IPS DF 4.7 (cell line): Measurements from ENCODE around the gene PRKAR1A.
"Not testable (repeated sequence)": the region's sequence is repeated elsewhere in the genome, so short reads cannot be mapped to it uniquely, and the experiment has no call there.

ENCODE experiments used
- DNase-seq: peaks from one replicate; pipeline ENCODE4 v3.0.0-alpha.2; 2013; ENCODE audit warnings: low spot score; ENCODE audit errors: extremely low read depth

Gene PRKAR1A

DNA sequence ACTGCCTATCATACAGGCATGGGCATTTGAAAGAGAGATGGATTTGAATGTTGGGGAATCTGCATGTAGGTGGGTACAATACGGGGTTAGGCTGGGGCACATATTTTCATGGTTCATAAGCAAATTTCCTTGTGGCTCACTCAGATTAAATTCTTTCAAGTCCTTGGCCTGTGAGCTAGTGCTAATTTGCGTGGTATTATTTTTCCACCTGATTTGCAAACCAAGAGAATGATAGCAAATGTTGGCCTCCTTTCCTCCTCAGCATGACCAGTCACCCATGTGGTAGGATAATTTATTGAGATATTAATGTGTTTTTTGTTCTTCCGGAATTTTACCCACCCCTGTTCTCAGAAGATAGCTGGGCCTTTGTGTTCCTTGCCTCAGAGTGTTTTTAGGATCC lies 66.0 kb downstream of the PRKAR1A start:
- DNase-seq: no peak

- no peak for DNase-seq
Measured at GRCh38 chr17:68579194-68579927, 67.1 kb downstream of the PRKAR1A start.

DNA sequence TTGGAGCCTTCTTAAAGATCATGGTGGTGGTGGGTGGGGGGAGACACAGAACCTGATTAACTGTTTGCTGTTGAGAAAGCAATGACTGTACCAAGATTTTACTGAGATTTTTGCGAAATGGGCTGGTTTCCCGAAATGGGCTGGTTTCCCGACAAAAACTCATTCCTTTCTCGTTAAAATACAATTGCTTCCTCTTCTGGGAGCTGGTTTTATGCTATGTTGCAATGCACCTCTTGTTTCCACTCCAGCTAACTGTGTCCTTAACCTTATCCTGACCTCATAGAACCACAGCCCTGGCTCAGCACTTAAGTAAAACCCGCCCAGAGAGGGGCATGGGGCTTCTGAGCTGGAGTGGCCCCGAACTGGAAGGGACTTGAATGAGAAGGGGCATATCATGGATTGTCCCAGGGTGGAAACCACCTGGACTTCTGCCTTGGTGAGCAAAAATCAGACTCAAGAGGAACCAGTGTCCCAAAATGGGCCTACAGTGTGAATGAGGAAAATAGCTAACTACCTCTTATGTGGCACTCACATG lies 68.1 kb downstream of the PRKAR1A start:
- no peak for DNase-seq

DNA sequence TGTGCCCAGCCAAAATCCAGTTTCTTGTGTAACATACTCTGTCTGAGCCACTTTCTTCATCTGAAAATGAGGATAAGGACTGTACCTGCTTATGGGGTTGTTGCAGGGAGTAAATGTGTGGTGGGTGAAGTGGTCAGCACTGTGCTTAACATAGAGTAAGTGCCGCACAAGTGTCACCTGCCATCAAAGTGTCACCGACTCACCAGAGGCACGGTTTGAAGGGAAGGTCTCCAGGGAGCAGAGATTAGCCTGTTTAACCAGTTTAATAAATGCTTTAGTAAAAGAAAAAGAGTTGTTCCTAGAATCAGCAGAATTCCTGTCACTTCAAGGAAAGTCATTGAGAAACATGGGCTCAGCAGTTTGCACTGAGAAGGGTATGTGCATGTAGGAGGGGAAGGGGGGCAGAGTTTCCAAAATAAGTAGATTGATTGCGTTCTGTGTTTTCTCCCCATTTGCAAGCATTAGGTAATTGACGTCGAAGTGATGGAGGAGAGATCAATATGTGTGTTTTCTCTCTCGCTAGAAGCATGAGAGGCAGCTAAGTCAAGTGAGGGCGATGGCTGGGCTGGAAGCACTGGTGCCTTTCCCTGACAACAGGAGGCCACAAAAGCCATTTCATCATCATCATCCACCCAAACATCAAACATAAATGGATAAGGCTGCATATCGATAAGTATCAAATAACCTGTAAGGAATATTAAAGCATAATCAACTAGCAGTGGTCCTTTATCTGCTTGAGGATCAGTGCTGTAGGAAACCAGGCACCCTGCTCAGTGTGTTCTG lies 69.8 kb downstream of the PRKAR1A start:
- no peak for DNase-seq

- not testable (repeated sequence) for DNase-seq
Measured at GRCh38 chr17:68582867-68583266, 70.6 kb downstream of the PRKAR1A start.

DNA sequence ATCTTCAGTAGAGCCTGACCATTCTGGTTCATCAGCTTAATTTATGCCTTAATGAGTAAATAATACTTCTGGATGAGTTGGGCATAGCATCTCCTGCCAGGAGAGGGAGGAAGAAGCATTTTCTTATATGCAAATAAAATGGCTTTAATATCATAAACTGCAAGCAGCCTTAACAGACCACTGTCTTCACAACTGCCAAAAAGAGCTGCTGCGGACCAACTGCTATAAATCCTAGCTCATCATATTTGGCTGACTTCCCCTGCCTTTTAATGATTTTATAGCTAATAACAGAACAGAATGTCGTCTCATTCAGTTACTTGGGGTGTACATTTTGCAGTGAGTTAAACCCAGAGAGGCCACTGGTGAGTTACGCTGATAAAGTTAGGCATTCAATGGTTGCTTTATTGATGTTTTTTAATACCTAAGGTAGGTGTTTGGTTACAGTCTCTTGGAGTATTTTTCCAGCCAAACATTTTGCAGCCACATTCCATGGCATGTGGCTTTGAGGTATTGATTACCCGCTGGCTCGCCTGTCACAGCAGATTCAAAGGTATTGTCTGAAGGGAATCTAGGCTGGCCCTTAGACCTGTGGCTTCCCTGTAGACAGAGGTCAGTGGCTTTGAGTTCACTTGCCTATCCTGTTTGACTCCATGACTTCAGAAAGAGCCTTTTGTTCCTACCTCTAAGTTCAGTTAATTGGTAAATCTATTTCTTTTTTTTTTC lies 72.5 kb downstream of the PRKAR1A start:
- DNase-seq: no peak

DNA sequence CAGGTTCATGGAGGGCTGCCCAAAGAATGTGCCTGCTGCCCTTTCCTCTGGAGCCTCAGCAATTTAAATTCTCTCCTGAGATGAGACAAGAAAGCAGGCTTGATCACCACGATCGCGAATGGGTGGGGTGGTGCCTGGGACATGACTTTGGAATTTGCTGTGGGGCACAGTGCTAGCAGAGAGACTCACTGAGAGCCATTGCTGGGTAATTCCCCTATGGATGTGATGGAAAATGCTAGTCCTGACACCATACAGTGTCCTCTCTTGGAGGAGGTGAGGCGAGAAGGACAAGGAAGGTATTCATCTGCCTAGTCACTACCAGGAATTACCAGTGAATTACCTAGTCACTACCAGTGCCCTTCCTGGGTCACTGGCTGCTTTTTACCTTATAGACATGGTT lies 73.4 kb downstream of the PRKAR1A start:
- no peak for DNase-seq

DNA sequence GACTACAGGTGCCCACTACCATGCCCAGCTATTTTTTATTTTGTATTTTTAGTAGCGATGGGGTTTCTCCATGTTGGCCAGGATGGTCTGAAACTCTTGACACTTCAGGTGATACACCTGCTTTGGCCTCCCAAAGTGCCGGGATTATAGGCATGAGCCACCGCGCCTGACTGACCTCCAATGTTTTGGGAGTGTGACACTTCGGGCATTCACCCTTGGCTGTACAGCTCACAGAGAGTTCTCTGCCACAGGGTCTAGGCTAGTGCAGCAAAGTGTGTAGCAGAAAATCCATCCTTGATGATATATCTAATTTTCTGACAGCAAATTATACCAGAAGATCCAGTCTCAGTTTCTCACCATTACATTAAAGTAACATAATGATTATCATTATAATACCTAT lies 74.8 kb downstream of the PRKAR1A start:
- DNase-seq: no peak

DNA sequence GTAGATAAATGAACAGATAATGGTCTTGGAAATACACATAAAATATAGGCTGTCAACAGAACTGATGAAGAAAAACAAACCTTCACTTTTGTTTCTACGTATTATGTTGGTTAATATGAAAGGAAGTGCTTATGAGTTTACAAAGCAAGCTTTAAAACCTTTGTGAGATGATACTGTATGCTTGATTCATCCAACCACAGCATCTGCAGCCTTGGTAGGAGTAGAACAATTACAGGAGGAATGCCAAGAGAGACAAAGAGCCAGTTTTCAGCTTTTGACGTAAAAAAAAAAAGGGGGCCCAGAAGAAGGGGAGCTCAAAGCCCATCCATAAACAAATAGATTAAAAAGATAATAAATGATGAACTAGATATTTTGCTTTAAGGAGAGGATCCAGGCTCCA lies 75.6 kb downstream of the PRKAR1A start:
- no peak for DNase-seq

GRCh38 chr17:68588362-68588761 lies 76.1 kb downstream of the PRKAR1A start:
- no peak for DNase-seq

- DNase-seq: no peak
Measured at GRCh38 chr17:68589086-68589485, 76.9 kb downstream of the PRKAR1A start.

- DNase-seq: no peak
Measured at GRCh38 chr17:68591583-68591982, 79.4 kb downstream of the PRKAR1A start.

DNA sequence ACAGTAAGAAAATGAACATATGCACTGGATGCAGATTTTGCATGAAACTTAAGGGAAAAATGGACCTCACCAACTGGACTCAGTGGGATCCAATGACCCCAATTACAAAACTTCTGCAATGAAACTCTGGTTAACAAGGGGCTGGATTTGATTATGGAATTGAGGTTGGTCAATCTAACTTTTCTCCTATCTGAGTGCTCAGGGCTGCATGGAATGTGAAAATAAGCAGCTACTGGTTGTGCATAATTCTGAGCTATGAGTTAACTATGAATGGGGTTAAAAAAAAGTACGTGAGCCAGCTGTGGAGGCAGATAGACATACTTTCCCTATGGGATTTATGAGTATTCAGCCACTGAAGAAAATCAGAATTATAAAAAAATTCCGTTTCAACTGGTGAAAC lies 79.8 kb downstream of the PRKAR1A start:
- DNase-seq: no peak

- DNase-seq: no peak
Measured at GRCh38 chr17:68592682-68593641, 80.7 kb downstream of the PRKAR1A start.

- DNase-seq: no peak
Measured at GRCh38 chr17:68594552-68594951, 82.3 kb downstream of the PRKAR1A start.

- DNase-seq: no peak
Measured at GRCh38 chr17:68595496-68595895, 83.3 kb downstream of the PRKAR1A start.

- no peak for DNase-seq
Measured at GRCh38 chr17:68595986-68596385, 83.8 kb downstream of the PRKAR1A start.

- no peak for DNase-seq
Measured at GRCh38 chr17:68596411-68596945, 84.2 kb downstream of the PRKAR1A start.

DNA sequence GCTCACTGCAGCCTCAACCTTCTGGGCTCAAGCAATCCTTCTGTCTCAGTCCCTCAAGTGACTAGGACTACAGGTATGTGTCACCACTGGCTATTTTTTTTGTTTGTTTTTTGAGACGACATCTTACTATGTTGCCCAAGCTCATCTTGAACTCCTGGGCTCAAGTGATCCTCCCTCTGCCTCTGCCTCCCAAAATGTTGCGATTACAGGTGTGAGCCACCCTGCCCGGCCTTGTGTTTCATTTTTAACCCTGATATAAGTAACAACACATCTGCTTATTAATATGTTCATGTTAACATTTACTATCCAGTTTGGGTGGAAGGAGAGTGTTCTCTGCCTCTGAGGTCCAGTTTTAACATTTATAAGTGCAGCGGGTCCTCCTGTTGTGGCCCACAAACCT lies 85.8 kb downstream of the PRKAR1A start:
- DNase-seq: no peak

DNA sequence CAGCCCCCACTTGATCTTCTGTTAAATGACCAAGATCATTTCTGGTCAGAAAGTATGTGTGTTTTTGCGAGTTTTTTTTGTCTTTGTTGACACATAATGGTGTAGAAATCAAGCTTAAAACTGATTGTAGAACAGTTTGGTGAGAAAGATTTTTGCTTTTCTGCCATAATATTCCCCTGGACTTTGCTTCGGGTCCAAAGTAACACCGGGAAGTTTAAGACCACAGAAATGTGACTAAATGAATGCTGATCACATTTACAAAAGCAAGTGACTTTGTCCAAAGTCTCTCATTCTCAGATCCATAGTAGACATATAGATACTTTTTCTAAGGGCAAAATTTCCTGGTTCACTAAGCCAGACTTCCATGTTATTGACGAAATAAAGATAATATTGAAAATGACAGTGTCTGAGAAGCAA lies 86.3 kb downstream of the PRKAR1A start:
- DNase-seq: no peak

DNA sequence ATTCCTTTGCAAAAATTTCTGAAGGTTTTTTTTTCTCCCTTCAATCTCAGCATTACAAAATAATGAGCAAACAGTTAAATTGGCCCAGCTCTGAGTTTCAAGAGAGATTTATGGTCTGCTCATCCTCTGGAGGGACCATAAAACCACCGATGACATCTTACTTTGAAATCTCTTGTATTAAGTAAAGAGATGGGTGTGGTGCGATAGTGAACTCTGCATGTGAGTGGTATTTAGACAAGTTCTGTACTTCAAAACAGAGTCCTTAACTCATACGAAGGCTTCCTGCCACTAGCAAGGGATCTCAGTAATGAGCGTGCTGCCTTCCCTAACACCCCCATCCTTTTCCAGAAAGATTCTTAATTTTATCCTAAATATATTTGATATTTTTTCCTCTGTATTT lies 86.9 kb downstream of the PRKAR1A start:
- DNase-seq: no peak
